ENCODE results near the gene RANBP3L. TPM values are rescaled to one million over a fixed set of nuclear protein-coding genes. Genes with fewer than 3 reads are reported as not detected.

Gene RANBP3L
- total and polyA plus RNA-seq, 2 donors from 2014 or later = 7.1 to 8.7 TPM

DNA sequence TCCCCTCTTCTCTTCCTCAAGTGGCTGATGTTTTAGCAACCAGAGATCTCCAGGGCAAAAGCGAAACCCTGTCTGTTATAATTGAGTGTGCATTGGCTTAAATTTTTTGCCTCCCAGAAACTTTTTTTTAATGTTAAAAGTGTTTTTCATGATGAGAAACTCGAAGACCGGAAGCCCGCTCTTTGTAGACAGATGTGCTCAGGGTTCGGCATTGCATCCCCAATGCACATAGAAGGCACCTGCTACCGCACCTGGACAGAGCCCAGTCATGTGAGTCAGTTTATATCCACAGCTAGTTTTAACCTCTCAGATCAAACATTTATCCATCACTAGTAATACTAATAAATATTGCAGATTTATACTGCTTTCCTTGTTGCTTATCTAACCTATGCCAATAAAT, 40.5 kb downstream of the RANBP3L start:
- Histone ChIP-seq H3K36me3 (ENCODE audit: control insufficient read depth in 2 of 3, insufficient read depth in 3 of 3, low read length in 3 of 3) (no peaks in the 10 kb centered on the region), H3K4me1 (ENCODE audit: control insufficient read depth in 2 of 3, insufficient read depth in 2 of 3, low read depth in 1 of 3, low read length in 3 of 3) (no peaks in the 10 kb centered on the region), H3K4me3 (ENCODE audit: low read length in 3 of 3) (no peak overlapping the region), H3K9me3 (ENCODE audit: control insufficient read depth in 2 of 3, insufficient read depth in 1 of 3, low read length in 3 of 3) (no peaks in the 10 kb centered on the region), H3K27me3 (ENCODE audit: control insufficient read depth, insufficient read depth, low read length) (no peaks in the 10 kb centered on the region), H3K27ac (ENCODE audit: low read depth in 2 of 2, low read length in 2 of 2) (no peak overlapping the region), H3K9ac (ENCODE audit: low read length in 3 of 3) (no peak overlapping the region)
- TF ChIP-seq CTCF (IDR thresholded peaks at IDR 0.05; ENCODE audit: borderline replicate concordance, extremely low read depth, insufficient read depth) = no peak
- intact Hi-C loops (cut with DNase I) = no loop called here
- FAIRE-seq (no peak), DNase-seq (no peak)

DNA sequence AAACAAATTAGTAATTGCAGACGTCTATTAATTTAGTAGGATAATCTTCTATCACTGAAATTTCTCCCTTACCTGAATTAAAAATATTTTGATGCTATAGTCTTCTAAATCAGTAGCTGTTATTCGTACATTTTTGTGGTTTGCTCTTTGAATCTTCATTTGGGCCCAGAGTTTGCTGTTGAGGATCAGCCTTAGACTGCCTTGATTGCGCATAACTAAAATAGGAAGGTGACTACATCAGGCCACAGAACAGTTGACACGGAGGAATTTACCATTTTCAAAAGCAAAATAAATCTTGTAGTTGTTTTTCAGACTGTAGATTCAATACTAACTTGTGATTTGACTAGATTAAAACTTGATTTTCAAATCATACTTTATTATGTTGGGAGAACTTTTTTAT, 48.1 kb downstream of the RANBP3L start:
- no peak for TF ChIP-seq CTCF (IDR thresholded peaks at IDR 0.05; ENCODE audit: borderline replicate concordance, extremely low read depth, insufficient read depth)
- Histone ChIP-seq H3K9me3 (ENCODE audit: control insufficient read depth in 2 of 3, insufficient read depth in 1 of 3, low read length in 3 of 3) (no peaks in the 10 kb centered on the region), H3K9ac (ENCODE audit: low read length in 3 of 3) (no peak overlapping the region), H3K4me3 (ENCODE audit: low read length in 3 of 3) (no peak overlapping the region), H3K27me3 (ENCODE audit: control insufficient read depth, insufficient read depth, low read length) (no peaks in the 10 kb centered on the region), H3K36me3 (ENCODE audit: control insufficient read depth in 2 of 3, insufficient read depth in 3 of 3, low read length in 3 of 3) (no peaks in the 10 kb centered on the region), H3K4me1 (ENCODE audit: control insufficient read depth in 2 of 3, insufficient read depth in 2 of 3, low read depth in 1 of 3, low read length in 3 of 3) (no peaks in the 10 kb centered on the region), H3K27ac (ENCODE audit: low read depth in 2 of 2, low read length in 2 of 2) (no peak overlapping the region)
- intact Hi-C loops (cut with DNase I) = no loop called here
- no peak for FAIRE-seq
- no peak for DNase-seq

- Histone ChIP-seq H3K4me3 (ENCODE audit: low read length in 3 of 3) (no peak overlapping the region), H3K9ac (ENCODE audit: low read length in 3 of 3) (no peak overlapping the region), H3K4me1 (ENCODE audit: control insufficient read depth in 2 of 3, insufficient read depth in 2 of 3, low read depth in 1 of 3, low read length in 3 of 3) (no peaks in the 10 kb centered on the region), H3K9me3 (ENCODE audit: control insufficient read depth in 2 of 3, insufficient read depth in 1 of 3, low read length in 3 of 3) (no peaks in the 10 kb centered on the region), H3K36me3 (ENCODE audit: control insufficient read depth in 2 of 3, insufficient read depth in 3 of 3, low read length in 3 of 3) (no peaks in the 10 kb centered on the region), H3K27ac (ENCODE audit: low read depth in 2 of 2, low read length in 2 of 2) (no peak overlapping the region), H3K27me3 (ENCODE audit: control insufficient read depth, insufficient read depth, low read length) (no peaks in the 10 kb centered on the region)
- DNase-seq = no peak
- FAIRE-seq = no peak
- no peak for TF ChIP-seq CTCF (IDR thresholded peaks at IDR 0.05; ENCODE audit: borderline replicate concordance, extremely low read depth, insufficient read depth)
- intact Hi-C loops (cut with DNase I) = no loop called here
Observed at GRCh38 chr5:36252722-36253365, 48.9 kb downstream of the RANBP3L start.

DNA sequence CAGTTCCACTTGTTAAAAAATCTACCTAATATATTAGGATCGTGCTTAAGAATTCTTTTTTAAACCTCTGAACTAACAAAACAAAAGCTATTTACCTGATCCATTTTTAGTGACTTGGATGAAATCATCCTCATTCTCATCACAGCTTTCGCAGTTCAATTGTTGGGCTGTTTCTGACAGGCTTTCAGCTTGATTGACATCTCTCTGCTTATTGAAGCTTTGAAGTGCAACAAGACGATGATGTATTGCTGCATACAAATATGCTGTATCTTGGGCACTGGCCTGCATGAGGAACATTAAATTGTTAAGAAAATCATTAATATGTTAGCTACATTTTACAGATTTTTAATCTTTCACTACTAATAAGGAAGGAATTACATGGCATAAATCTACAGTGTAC, 50.5 kb downstream of the RANBP3L start:
- Histone ChIP-seq H3K9me3 (ENCODE audit: control insufficient read depth in 2 of 3, insufficient read depth in 1 of 3, low read length in 3 of 3) (no peaks in the 10 kb centered on the region), H3K27me3 (ENCODE audit: control insufficient read depth, insufficient read depth, low read length) (no peaks in the 10 kb centered on the region), H3K27ac (ENCODE audit: low read depth in 2 of 2, low read length in 2 of 2) (no peak overlapping the region), H3K4me1 (ENCODE audit: control insufficient read depth in 2 of 3, insufficient read depth in 2 of 3, low read depth in 1 of 3, low read length in 3 of 3) (no peaks in the 10 kb centered on the region), H3K9ac (ENCODE audit: low read length in 3 of 3) (no peak overlapping the region), H3K4me3 (ENCODE audit: low read length in 3 of 3) (no peak overlapping the region), H3K36me3 (ENCODE audit: control insufficient read depth in 2 of 3, insufficient read depth in 3 of 3, low read length in 3 of 3) (no peaks in the 10 kb centered on the region)
- no peak for TF ChIP-seq CTCF (IDR thresholded peaks at IDR 0.05; ENCODE audit: borderline replicate concordance, extremely low read depth, insufficient read depth)
- DNase-seq (no peak), FAIRE-seq (no peak)
- intact Hi-C loops (cut with DNase I) = no loop called here

Data from kidney (tissue), 14 donors.